NCI-H2081 (cell line): ENCODE measurements around the gene RHBDL2.
"Not testable (repeated sequence)": the region's sequence is repeated elsewhere in the genome, so short reads cannot be mapped to it uniquely, and the experiment has no call there.

ENCODE experiments used
- DNase-seq, 2 experiments: peaks; one replicate each; lab custom pipeline; 2025; lab: John Stamatoyannopoulos, UW

RHBDL2 gene

GRCh38 chr1:38875811-38876210 is 65.8 kb downstream of the RHBDL2 start:
- DNase-seq = no peak

DNA sequence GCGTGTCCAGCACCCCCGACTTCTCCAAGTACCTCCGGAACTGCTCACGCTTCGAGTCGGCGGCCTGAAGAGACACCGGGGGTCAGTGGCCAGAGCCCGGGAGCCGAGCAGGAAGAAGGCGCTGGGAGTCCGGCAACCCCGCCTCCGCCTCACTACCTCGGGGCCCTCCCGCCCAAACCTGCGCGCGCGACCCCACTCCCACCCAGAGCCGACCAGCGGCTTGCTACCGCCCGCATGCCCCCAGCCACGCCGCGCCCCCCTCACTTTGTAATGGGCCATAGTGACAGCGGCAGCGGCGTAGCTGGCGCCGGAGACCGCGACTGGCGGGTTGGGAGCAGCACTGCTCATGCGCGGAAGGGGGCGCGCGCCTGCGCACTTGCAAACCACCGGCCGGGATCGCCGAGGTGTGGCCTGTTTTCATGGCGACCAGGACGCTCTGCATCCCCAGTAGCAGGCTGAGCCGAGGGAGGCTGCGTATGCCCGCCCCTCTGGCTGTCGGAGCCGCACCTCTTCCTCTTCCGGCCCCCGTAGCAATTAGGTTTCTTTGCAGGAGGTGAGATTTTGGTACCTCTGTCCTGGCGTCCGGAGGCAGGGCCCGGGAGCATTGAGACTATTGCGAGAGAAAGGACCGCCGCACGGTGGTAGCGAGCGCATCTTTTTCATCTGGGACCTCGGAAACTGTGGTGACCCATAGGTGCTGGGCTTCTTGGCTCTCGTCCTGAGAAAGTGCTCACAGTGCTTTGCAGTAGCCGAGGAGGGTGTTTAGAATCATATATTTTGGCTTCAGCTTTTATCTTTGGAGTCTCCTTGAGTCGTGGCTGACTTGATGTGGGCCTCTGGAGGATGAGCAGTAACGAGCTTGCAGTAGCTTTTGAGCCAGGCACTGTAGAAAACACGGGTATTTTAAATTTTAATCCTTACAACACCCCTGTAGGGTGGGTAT is 68.3 kb downstream of the RHBDL2 start, which contains the start of gene MYCBP:
MYCBP (minus strand) TSS at position 322 of the 943 bp plus-strand sequence; CDS start at position 279, 43 bp downstream.
- DNase-seq = peak; percentile 98 to 99

DNA sequence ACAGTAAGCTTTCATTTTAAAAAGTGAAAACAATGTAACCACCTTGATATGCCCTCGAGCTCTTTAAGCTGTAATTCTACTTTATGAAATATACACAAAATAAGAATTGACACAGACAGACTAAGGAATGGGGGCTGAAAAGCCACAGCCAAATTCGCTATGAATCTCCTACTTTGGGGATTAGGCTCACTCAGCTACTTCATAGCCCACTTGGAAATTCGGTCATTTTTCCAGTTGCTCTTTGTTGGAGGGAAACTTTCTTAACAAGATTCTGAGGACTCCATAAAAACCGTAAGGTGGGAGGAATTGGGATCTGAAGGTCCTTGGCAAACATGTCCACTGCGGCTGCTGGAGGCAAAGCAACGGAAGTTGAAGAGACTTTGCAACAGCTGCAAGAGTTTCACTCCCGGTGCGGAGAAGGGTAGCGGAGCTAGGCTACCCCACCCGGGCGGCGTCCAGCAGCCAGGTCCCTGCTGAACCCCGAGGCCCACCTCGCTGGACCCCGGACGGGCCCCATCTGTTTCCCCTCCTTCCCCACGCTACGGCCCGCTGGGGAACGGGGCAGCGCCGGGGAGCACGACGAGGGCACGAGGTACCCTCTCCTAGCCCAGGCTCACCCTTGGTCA is 69.1 kb downstream of the RHBDL2 start:
- peak in 1 of 2 experiments; percentile 21 for DNase-seq

DNA sequence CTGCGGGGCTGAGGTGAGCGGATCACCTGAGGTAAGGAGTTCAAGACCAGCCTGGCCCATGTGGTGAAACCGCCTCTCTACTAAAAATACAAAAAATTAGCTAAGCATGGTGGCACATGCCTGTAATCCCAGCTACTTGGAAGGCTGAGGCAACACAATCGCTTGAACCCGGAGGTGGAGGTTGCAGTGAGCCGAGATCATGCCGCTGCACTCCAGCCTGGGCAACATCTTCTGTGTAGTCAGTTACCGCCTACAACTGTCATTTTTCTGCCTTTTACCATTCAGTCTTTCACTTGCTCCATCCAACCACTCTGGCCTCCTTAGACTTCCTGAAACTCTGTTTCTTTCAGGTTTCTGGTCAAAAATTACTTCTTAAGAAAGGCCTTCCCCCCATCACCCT is 70.6 kb downstream of the RHBDL2 start:
- no peak for DNase-seq

DNA sequence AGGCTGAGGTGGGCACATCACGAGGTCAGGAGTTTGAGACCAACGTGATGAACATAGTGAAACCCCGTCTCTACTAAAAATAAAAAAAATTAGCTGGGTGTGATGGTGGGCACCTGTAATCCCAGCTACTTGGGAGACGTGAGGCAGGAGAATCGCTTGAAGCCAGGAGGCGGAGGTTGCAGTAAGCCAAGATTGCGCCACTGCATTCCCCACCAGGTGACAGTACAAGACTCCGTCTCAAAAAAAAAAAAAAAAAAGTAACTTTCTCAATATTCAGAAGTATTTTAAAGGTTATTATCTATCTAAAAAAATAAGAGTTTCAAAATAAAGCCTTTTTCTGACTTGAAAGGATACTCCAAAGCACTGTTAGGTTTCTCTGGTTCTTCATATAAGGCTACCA is 74.4 kb downstream of the RHBDL2 start:
- no peak for DNase-seq

- DNase-seq = no peak
Measured at GRCh38 chr1:38865112-38865715, 76.4 kb downstream of the RHBDL2 start.

DNA sequence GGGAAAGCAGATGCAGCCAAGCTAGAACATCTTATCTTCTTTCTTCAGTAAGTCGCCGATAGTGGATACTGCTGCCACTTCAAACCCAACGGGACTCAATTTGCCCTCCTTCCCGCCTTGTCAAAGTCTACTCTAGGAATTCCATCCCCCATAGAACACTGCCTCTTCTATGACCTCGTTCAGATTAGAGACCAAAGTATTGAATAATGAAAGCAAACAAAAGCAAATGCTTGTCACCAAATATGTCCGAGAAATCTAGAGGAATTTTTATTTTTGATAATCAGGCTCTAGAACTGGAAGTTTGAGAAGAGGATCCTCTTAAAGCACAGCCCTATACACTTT is 81.2 kb downstream of the RHBDL2 start:
- DNase-seq = no peak

- DNase-seq = peak; percentile 99
Measured at GRCh38 chr1:38859561-38860453, 81.8 kb downstream of the RHBDL2 start, which contains the start of gene RRAGC. RRAGC (minus strand) TSS chr1:38859772; CDS start chr1:38859646, 126 bp downstream.

- DNase-seq = peak; percentile 25 to 51
Measured at GRCh38 chr1:38858833-38859560, 82.6 kb downstream of the RHBDL2 start.

DNA sequence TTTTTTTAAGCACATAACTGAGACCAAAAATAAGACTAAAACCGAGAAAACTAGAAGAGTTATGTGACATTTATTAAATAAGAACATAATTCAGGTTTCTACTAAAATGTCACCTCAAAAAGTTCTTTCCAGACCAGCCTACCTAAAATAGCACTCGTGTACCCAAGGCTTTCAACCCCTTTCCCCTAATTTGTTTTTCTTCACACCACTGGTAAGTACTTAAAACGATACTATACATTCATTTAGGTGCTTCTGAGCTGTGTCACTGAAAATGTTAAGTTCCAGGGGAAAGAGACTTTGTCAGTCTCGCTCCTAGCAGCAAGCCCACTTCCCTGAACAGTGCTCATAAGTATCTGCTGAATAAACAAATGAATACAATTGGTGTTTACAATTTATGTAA is 88.8 kb downstream of the RHBDL2 start:
- DNase-seq = no peak

DNA sequence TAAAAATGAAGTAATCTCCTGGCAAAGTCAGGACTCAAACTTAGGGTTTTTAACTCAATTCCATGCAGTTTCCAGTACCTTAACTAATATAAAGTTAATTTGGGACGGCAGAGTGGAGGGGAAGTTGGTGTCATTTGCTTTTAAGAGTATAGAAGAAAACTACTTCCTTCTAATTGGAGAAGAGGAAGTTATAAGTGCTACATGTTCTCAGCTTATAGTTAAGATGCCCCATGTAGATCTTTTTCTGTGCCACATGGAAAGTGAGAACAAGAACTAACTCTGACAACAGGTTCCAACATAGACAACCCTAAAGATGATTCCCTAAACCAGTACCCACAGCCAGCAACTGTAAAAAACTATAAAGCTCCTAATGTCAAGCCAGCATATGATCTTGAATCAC is 93.6 kb downstream of the RHBDL2 start:
- DNase-seq = no peak

DNA sequence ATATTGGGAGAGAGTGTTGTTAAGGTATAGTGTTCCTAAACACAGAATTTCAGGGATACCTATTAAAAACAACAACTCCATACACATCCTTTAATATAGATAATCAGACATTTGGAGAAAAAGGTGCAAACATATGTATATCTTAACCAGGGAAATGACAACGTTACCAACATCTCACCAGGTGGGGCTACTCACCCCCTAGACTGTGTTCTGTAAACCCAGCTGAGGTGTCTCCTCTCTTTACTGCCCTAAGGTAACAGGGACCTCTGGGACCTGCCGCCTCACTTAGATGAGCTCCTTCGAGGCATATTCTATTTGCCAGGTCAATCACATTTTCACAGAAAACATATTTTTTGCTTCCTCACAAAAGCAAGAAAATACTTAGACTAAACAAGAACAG is 95.4 kb downstream of the RHBDL2 start:
- no peak for DNase-seq

GRCh38 chr1:38845088-38845487 is 96.5 kb downstream of the RHBDL2 start:
- DNase-seq = not testable (repeated sequence)

DNA sequence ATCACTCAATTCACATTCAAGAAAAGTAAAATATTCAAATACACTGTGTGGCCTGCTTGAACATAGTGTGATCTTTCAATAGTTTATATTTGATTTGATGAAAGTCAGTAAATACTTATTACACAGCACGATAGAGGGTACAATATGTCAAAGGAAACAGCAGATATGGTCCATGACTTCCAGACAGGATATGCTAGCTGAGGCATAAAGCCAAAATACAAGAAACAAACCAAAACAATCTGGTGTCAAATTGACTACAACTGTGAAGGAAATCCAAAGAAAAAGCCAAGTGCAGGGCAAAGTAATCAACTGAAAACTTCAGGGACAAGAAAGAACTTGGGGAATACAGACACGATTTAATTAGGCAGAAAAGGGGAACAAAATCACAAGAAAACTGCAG is 101.3 kb downstream of the RHBDL2 start:
- DNase-seq = no peak

GRCh38 chr1:38839363-38839762 is 102.3 kb downstream of the RHBDL2 start:
- no peak for DNase-seq

DNA sequence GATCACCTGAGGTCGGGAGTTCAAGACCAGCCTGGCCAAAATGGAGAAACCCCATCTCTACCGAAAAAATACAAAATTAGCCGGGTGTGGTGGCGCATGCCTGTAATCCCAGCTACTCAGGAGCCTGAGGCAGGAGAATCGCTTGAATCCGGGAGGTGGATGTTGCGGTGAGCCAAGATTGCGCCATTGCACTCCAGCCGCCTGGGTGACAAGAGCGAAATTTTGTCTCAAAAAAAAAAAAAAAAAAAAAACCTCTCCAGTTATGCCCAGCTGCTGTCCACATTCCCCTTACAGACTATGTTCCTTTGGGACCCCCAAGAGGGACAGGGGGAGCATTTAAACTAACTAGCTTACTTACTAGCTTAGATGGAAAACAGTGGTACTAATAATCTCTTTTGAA is 105.3 kb downstream of the RHBDL2 start:
- DNase-seq = not testable (repeated sequence)
